ENCODE measurements around the gene CD44.
"Not testable (repeated sequence)": the region's sequence is repeated elsewhere in the genome, so short reads cannot be mapped to it uniquely, and the experiment has no call there.

Gene CD44

DNA sequence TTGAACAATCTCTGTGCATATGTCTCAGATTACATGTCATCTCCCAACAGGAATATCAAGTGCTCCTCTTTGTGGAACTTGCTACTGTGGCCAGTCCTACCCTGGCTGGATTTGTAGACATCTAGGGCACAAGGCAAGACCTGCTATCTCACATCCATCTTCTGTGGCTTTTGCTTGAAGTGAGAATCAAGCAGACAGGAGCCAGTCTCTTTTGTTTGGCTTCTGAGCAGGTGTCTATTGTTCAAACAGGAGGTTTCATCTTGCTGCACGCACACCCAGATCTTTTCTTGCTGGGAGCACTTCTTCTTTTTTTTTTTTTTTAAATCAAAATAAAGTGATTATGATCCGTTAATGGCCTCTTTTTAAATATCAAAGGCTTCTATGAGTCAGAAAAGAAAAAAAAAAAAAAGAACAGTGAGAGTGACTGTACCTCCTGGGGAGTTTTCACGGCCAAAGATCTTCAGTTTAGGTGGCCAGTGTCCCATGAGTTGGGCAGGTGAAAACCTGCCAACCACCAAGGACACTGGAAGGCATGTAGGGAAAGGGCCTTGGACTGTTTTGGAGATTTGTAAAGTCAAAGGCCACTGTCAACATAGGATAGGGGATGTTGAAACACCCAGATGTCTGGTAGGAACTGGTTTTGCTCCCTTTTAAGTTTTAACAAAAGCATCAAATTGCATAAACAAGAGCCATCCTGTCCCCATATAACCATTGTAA, 78.1 kb downstream of the CD44 start:
- TF ChIP-seq, protein P1, sequence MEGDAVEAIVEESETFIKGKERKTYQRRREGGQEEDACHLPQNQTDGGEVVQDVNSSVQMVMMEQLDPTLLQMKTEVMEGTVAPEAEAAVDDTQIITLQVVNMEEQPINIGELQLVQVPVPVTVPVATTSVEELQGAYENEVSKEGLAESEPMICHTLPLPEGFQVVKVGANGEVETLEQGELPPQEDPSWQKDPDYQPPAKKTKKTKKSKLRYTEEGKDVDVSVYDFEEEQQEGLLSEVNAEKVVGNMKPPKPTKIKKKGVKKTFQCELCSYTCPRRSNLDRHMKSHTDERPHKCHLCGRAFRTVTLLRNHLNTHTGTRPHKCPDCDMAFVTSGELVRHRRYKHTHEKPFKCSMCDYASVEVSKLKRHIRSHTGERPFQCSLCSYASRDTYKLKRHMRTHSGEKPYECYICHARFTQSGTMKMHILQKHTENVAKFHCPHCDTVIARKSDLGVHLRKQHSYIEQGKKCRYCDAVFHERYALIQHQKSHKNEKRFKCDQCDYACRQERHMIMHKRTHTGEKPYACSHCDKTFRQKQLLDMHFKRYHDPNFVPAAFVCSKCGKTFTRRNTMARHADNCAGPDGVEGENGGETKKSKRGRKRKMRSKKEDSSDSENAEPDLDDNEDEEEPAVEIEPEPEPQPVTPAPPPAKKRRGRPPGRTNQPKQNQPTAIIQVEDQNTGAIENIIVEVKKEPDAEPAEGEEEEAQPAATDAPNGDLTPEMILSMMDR (IDR thresholded peaks at IDR 0.05; ENCODE audit: low read depth, low read length), result no peak
- H3K9me3 ChIP-seq (ENCODE audit: severe bottlenecking), result no peaks in the 10 kb centered on the region
- no peaks in the 10 kb centered on the region for H3K36me3 ChIP-seq
- H3K4me3 ChIP-seq (ENCODE audit: low read depth, low read length), result no peak overlapping the region
- no peaks in the 10 kb centered on the region for H3K27me3 ChIP-seq (ENCODE audit: insufficient read depth, low read depth, severe bottlenecking)
- DNase-seq, result no peak
- no peak overlapping the region for H3K27ac ChIP-seq

DNA sequence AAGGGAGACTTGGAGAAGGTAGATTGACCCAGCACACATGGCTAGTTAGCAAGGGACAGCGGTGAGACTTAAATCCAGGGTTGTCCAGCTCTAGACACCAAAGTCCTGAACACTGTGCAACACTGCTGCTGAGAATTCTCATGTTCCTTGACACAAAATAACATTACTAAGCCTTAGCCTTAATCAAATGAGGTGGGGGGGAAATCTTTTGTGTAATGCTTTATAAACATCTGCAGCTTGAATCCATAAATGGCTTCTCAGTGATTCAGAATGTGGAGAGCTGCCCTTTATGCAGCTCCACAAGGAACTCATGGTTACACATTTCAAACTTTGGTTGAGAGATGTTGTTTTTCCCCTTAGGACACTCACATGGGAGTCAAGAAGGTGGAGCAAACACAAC, 80.0 kb downstream of the CD44 start:
- TF ChIP-seq, protein P1 (IDR thresholded peaks at IDR 0.05; ENCODE audit: low read depth, low read length), result no peak
- no peak for DNase-seq
- no peaks in the 10 kb centered on the region for H3K36me3 ChIP-seq
- no peaks in the 10 kb centered on the region for H3K9me3 ChIP-seq (ENCODE audit: severe bottlenecking)
- no peak overlapping the region for H3K4me3 ChIP-seq (ENCODE audit: low read depth, low read length)
- no peak overlapping the region for H3K27ac ChIP-seq
- H3K27me3 ChIP-seq (ENCODE audit: insufficient read depth, low read depth, severe bottlenecking), result no peaks in the 10 kb centered on the region

- no peak overlapping the region for H3K4me3 ChIP-seq (ENCODE audit: low read depth, low read length)
- no peaks in the 10 kb centered on the region for H3K27me3 ChIP-seq (ENCODE audit: insufficient read depth, low read depth, severe bottlenecking)
- no peak overlapping the region for H3K27ac ChIP-seq
- TF ChIP-seq, protein P1 (IDR thresholded peaks at IDR 0.05; ENCODE audit: low read depth, low read length), result no peak
- no peaks in the 10 kb centered on the region for H3K9me3 ChIP-seq (ENCODE audit: severe bottlenecking)
- no peaks in the 10 kb centered on the region for H3K36me3 ChIP-seq
- DNase-seq, result peak; percentile 80
Observed at GRCh38 chr11:35223371-35223796, 84.4 kb downstream of the CD44 start.

GRCh38 chr11:35223991-35224390, 85.0 kb downstream of the CD44 start:
- no peak for DNase-seq
- no peaks in the 10 kb centered on the region for H3K27me3 ChIP-seq (ENCODE audit: insufficient read depth, low read depth, severe bottlenecking)
- no peaks in the 10 kb centered on the region for H3K36me3 ChIP-seq
- no peaks in the 10 kb centered on the region for H3K9me3 ChIP-seq (ENCODE audit: severe bottlenecking)
- no peak overlapping the region for H3K27ac ChIP-seq
- TF ChIP-seq, protein P1 (IDR thresholded peaks at IDR 0.05; ENCODE audit: low read depth, low read length), result no peak
- H3K4me3 ChIP-seq (ENCODE audit: low read depth, low read length), result no peak overlapping the region

DNA sequence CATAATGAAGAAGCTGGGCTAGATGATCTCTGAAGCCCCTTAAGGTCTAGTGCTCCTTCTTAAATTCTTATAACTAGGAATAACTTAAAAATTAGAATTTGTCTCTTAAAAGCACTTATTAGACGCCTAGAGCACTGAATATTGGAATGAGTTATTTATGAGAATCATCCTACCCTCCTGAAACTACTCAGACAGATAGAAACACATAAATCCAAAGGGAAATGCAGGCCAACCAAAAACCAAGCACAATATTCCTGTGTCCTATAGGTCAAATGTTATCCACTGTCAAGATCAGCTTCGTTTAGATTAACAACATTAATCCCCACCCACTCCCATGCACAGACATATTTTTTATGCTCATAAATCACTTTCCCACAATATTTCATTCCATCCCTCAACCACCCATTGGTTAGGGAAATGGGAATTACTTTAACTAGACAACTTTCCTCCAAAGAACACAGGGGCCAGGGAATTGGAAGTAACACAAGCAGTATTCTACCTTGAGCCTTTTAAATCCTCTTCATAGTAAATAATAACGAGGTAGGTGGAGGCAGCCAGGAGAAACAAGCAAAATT, 87.1 kb downstream of the CD44 start:
- no peaks in the 10 kb centered on the region for H3K36me3 ChIP-seq
- no peak for DNase-seq
- TF ChIP-seq, protein P1 (IDR thresholded peaks at IDR 0.05; ENCODE audit: low read depth, low read length), result no peak
- H3K9me3 ChIP-seq (ENCODE audit: severe bottlenecking), result no peaks in the 10 kb centered on the region
- no peak overlapping the region for H3K27ac ChIP-seq
- no peaks in the 10 kb centered on the region for H3K27me3 ChIP-seq (ENCODE audit: insufficient read depth, low read depth, severe bottlenecking)
- H3K4me3 ChIP-seq (ENCODE audit: low read depth, low read length), result no peak overlapping the region

DNA sequence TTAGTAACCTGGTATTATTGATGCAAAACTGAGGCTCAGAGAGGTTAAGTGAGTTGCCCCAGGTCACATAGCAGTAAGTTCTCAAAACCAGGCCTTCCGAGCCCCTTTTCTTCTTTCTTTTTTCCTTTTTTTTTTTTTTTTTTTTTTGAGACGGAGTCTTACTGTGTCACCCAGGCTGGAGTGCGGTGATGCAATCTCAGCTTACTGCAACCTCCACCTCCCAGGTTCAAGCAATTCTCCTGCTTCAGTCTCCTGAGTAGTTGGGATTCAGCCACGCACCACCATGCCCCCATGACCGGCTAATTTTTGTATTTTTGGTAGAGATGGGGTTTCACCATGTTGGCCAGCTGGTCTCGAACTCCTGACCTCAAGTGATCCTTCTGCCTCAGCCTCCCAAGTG, 87.8 kb downstream of the CD44 start:
- H3K4me3 ChIP-seq (ENCODE audit: low read depth, low read length); H3K27ac ChIP-seq; DNase-seq; H3K27me3 ChIP-seq (ENCODE audit: insufficient read depth, low read depth, severe bottlenecking); H3K9me3 ChIP-seq (ENCODE audit: severe bottlenecking); H3K36me3 ChIP-seq: not testable (repeated sequence)
